Subcutaneous abdominal adipose tissue (tissue), 5 donors: ENCODE measurements around the gene RCC2.

ENCODE experiments used
- H3K27ac ChIP-seq: one replicate; pipeline ENCODE4 v1.7.0; 2013; ENCODE audit warnings: low read depth, mild to moderate bottlenecking, inconsistent platforms, low read length, moderate library complexity
- H3K27me3 ChIP-seq, 5 donors: one replicate each; pipeline ENCODE4 v1.7.0; 2013; ENCODE audit warnings: low read length in 5 of 5, inconsistent platforms in 1 of 5; ENCODE audit not compliant: control insufficient read depth in 5 of 5, insufficient read depth in 4 of 5
- H3K36me3 ChIP-seq, 5 donors: one replicate each; pipeline ENCODE4 v1.7.0; 2013; ENCODE audit warnings: low read length in 5 of 5; ENCODE audit not compliant: control insufficient read depth in 5 of 5, insufficient read depth in 5 of 5
- H3K4me1 ChIP-seq, 5 donors: one replicate each; pipeline ENCODE4 v1.7.0; 2013; ENCODE audit warnings: low read length in 5 of 5, mild to moderate bottlenecking in 3 of 5, moderate library complexity in 1 of 5; ENCODE audit not compliant: control insufficient read depth in 5 of 5, insufficient read depth in 5 of 5
- H3K4me3 ChIP-seq, 5 donors: one replicate each; pipeline ENCODE4 v1.7.0; 2013; ENCODE audit warnings: low read length in 5 of 5, low read depth in 1 of 5
- H3K9ac ChIP-seq, 5 donors: one replicate each; pipeline ENCODE4 v1.7.0; 2013; ENCODE audit warnings: low read length in 5 of 5, mild to moderate bottlenecking in 4 of 5, moderate library complexity in 3 of 5
- H3K9me3 ChIP-seq, 5 donors: one replicate each; pipeline ENCODE4 v1.7.0; 2013; ENCODE audit warnings: low read length in 5 of 5; ENCODE audit not compliant: control insufficient read depth in 5 of 5
- donor health status: healthy.
- donor health status: healthy.
- donor health status: healthy.
- donor health status: healthy.
- donor health status: healthy.

Gene RCC2

GRCh38 chr1:17451731-17452130 lies 12.3 kb upstream of the RCC2 start:
- Histone ChIP-seq H3K4me3 (no peak overlapping the region), H3K27ac (no peak overlapping the region), H3K27me3 (peaks cover 0 to 4% (median 0%) of the 10 kb centered on the region in 5 donors), H3K9ac (no peak overlapping the region), H3K9me3 (no peaks in the 10 kb centered on the region), H3K4me1 (peaks cover 0 to 13% (median 10%) of the 10 kb centered on the region in 5 donors), H3K36me3 (no peaks in the 10 kb centered on the region)

DNA sequence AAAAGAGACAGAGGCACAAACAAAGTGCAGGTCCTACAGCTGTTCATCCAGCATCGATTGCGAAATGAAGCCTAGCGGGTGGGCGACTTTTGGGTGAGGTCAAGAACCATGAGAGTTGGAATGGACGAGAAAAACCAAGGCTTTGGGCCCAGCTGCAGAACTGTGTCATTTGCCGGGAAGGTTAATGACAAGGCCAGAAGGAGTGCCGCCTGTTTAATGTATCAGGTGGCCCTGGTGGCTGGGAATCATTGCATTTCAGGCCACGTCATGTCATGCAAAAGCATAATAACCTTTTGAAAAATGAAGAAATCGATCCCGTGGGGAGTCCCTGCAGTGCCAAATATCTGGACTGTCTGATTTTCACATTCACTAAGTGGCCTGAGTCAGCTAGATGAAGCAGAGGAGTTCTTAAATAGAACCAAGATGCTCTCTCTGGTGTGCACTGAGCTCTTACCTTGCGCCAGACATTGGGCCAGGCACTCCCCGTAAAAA lies 8.1 kb upstream of the RCC2 start:
- Histone ChIP-seq H3K9me3 (no peaks in the 10 kb centered on the region), H3K9ac (peak overlapping the region in 1 of 5 donors; percentile 24), H3K27ac (no peak overlapping the region), H3K36me3 (no peaks in the 10 kb centered on the region), H3K4me1 (peaks cover 0 to 13% (median 10%) of the 10 kb centered on the region in 5 donors), H3K27me3 (peaks cover 0 to 4% (median 0%) of the 10 kb centered on the region in 5 donors), H3K4me3 (no peak overlapping the region)

GRCh38 chr1:17442841-17443240 lies 3.4 kb upstream of the RCC2 start:
- H3K4me1 ChIP-seq, result peaks cover 0 to 39% (median 26%) of the 10 kb centered on the region in 5 donors
- H3K27me3 ChIP-seq, result no peaks in the 10 kb centered on the region
- no peaks in the 10 kb centered on the region for H3K36me3 ChIP-seq
- no peak overlapping the region for H3K4me3 ChIP-seq
- no peaks in the 10 kb centered on the region for H3K9me3 ChIP-seq
- H3K9ac ChIP-seq, result no peak overlapping the region
- H3K27ac ChIP-seq, result no peak overlapping the region

DNA sequence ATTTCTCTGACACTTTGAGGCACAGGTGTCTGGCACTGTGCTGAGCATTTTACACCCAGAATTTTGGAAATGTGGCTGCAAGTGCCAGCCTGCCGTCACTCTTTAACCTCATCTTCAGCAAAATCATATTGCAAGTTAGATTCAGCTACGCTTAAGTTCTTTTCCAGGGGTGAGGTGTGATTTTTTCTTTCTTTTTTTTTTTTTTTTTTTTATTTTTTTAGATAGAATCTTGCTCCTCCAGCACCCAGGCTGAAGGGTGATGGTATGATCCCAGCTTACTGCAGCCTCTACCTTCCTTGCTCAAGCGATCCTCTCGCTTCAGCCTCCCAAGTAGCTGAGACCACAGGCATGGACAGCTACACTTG lies 2.5 kb upstream of the RCC2 start:
- H3K4me3 ChIP-seq, result no peak overlapping the region
- H3K36me3 ChIP-seq, result no peaks in the 10 kb centered on the region
- H3K27ac ChIP-seq, result no peak overlapping the region
- no peaks in the 10 kb centered on the region for H3K9me3 ChIP-seq
- peaks cover under 1 to 35% (median 23%) of the 10 kb centered on the region in 5 donors for H3K4me1 ChIP-seq
- no peaks in the 10 kb centered on the region for H3K27me3 ChIP-seq
- no peak overlapping the region for H3K9ac ChIP-seq

DNA sequence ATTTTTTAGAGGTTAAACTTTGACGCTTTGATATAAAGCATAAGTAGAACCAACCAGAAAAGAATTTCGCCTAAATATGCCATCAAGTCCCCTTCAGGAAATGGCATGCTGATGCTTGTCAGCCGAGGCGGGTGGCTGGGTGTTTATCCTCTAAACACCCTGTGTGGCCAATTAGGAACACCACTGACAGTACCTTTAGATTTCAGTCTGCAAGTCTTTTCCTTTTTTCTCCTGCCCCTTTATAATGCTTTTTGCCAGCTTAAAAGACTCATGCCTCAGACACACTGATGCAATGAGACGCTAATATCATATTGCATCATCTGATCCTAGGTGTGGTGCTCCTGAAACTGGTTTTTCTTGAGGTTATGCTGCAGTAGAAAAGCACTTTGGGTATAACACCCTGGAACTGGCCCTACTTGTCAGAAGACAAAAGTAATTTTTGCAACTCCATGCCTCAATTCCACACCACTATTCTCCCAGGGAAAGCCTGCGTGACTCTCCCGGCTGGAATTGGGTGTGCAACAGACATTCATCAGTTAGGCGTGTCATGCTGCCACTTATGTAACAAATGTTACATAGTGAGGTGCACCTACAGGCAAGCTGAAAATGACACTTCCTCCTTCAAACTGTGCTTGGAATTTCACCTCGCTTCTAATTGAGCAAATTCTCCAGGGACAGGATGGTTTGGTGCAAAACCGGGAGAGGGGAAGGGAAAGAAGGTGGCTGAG lies 2.0 kb upstream of the RCC2 start:
- Histone ChIP-seq H3K4me3 (no peak overlapping the region), H3K36me3 (no peaks in the 10 kb centered on the region), H3K9me3 (no peaks in the 10 kb centered on the region), H3K27me3 (no peaks in the 10 kb centered on the region), H3K27ac (no peak overlapping the region), H3K9ac (no peak overlapping the region), H3K4me1 (peaks cover 6 to 39% (median 28%) of the 10 kb centered on the region in 5 donors)

DNA sequence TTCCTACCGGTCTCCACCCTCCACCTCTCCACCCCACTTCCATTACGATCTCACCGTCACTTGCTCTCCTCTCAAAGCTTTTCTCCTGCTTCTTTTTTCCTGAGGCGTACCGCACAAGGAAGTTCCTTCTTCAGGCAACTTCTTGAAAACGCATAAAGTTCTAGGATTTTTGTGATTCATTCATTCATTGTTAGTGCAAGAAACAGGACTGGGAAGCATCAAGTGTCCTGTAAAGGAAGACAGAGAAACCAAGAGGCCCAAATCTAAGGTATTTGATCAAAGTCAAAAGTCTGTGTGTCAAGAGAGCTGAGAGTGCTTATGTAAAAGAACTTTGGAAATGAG lies 1.3 kb upstream of the RCC2 start:
- no peak overlapping the region for H3K4me3 ChIP-seq
- peaks cover 6 to 44% (median 31%) of the 10 kb centered on the region in 5 donors for H3K4me1 ChIP-seq
- H3K9ac ChIP-seq, result peak overlapping the region in 1 of 5 donors; percentile 72
- H3K9me3 ChIP-seq, result no peaks in the 10 kb centered on the region
- H3K36me3 ChIP-seq, result no peaks in the 10 kb centered on the region
- no peaks in the 10 kb centered on the region for H3K27me3 ChIP-seq
- H3K27ac ChIP-seq, result no peak overlapping the region

GRCh38 chr1:17440074-17440826 lies 773 bp upstream of the RCC2 start:
- Histone ChIP-seq H3K36me3 (peaks cover 0 to 2% (median 0%) of the 10 kb centered on the region in 5 donors), H3K4me1 (peaks cover 6 to 49% (median 37%) of the 10 kb centered on the region in 5 donors), H3K4me3 (peak overlapping the region; percentile 58 to 70 (median 64)), H3K27me3 (no peaks in the 10 kb centered on the region), H3K27ac (peak overlapping the region; percentile 69), H3K9me3 (no peaks in the 10 kb centered on the region), H3K9ac (peak overlapping the region; percentile 60 to 76 (median 72))

GRCh38 chr1:17438318-17439249 lies 893 bp downstream of the RCC2 start:
- Histone ChIP-seq H3K4me3 (peak overlapping the region; percentile 78 to 86 (median 80)), H3K36me3 (peaks cover 0 to 9% (median 3%) of the 10 kb centered on the region in 5 donors), H3K9ac (peak overlapping the region; percentile 48 to 90 (median 81)), H3K27ac (peak overlapping the region; percentile 90), H3K4me1 (peaks cover 6 to 52% (median 39%) of the 10 kb centered on the region in 5 donors), H3K9me3 (no peaks in the 10 kb centered on the region), H3K27me3 (no peaks in the 10 kb centered on the region)

GRCh38 chr1:17437580-17438317 lies 1.7 kb downstream of the RCC2 start:
- H3K4me1 ChIP-seq, result peaks cover 6 to 52% (median 39%) of the 10 kb centered on the region in 5 donors
- peaks cover 0 to 15% (median 6%) of the 10 kb centered on the region in 5 donors for H3K36me3 ChIP-seq
- H3K9me3 ChIP-seq, result no peaks in the 10 kb centered on the region
- peak overlapping the region; percentile 83 for H3K27ac ChIP-seq
- H3K27me3 ChIP-seq, result no peaks in the 10 kb centered on the region
- peak overlapping the region in 3 of 5 donors; percentile 69 to 81 (median 77) for H3K9ac ChIP-seq
- peak overlapping the region; percentile 65 to 81 (median 78) for H3K4me3 ChIP-seq
